HCT116 (cell line): ENCODE measurements around the gene DNMT3A. TPM values are rescaled to one million over a fixed set of nuclear protein-coding genes. Genes with fewer than 3 reads are reported as not detected.

Experiments used
- ATAC-seq: fragments of 200-7000 bp; cut with Tn5 transposase; 2 replicates; pipeline ENCODE4 v1.9.1; 2020; ENCODE audit warnings: mild to moderate bottlenecking, moderate library complexity
- BruUV-seq: library from RNA; stranded (reverse); fragments of 400-500 nt; replicated peaks from 2 replicates; lab custom pipeline; 2021; lab: Mats Ljungman, UMichigan
- CTCF ChIA-PET: fragments of 300-600 bp; sonication (Branson Sonifier 250); formaldehyde crosslinking; loops from one replicate; lab custom pipeline; 2021; ENCODE audit warnings: antibody characterized with exemption; lab: Charles Lee
- POLR2A ChIA-PET: fragments of 300-600, 350-600 bp; sonication (Branson Sonifier 250); formaldehyde crosslinking; loops from one replicate; lab custom pipeline; 2021; ENCODE audit warnings: antibody characterized with exemption; lab: Charles Lee
- RAD21 ChIA-PET, 2 experiments: fragments of 300-600 bp; sonication (Branson Sonifier 250); formaldehyde crosslinking; loops; one replicate each; lab custom pipeline; 2023; ENCODE audit warnings: low total read pairs in 2 of 2; ENCODE audit not compliant: uncharacterized antibody in 2 of 2, unreplicated experiment in 2 of 2, low non-redundant PET in 1 of 2; lab: Charles Lee
- DNase-seq: peaks from one replicate; pipeline ENCODE4 v3.0.0-alpha.2; 2010; ENCODE audit warnings: low read depth, low spot score
- H2AFZ ChIP-seq: fragments of 200-600 bp; shearing (Covaris generic), sonication (generic); 2 replicates; pipeline ENCODE4 v1.6.1; 2017; ENCODE audit warnings: low read depth, mixed run types, mixed read lengths, antibody characterized with exemption, low read length; ENCODE audit not compliant: poor library complexity, severe bottlenecking
- H3K27ac ChIP-seq: 2 replicates; pipeline ENCODE4 v1.5.1; 2012; ENCODE audit warnings: low read depth, low read length
- H3K27me3 ChIP-seq: fragments of 200-600 bp; sonication (generic); 2 replicates; pipeline ENCODE4 v1.6.1; 2016; ENCODE audit warnings: mixed run types, low read length, mixed read lengths; ENCODE audit not compliant: insufficient read depth
- H3K36me3 ChIP-seq, 2 experiments: fragments of 200-500 bp in 1 of 2; fragments of 200-600 bp in 1 of 2; sonication (Bioruptor generic) in 1 of 2; sonication (generic) in 1 of 2; 2 replicates each; pipeline versions ENCODE4 v1.5.1 to v1.6.1; 2014 to 2016; ENCODE audit warnings: low read length in 2 of 2, inconsistent platforms in 1 of 2, mixed read lengths in 1 of 2, mixed run types in 1 of 2; ENCODE audit not compliant: insufficient read depth in 2 of 2, control insufficient read depth in 1 of 2
- H3K4me1 ChIP-seq, 2 experiments: fragments of 200-600 bp in 1 of 2; sonication (generic) in 1 of 2; 2 replicates each; pipeline versions ENCODE4 v1.5.1 to v1.6.1; 2012 to 2017; ENCODE audit warnings: low read length in 2 of 2, inconsistent platforms in 1 of 2, mild to moderate bottlenecking in 1 of 2, mixed read lengths in 1 of 2, mixed run types in 1 of 2, moderate library complexity in 1 of 2; ENCODE audit not compliant: insufficient read depth in 2 of 2, control insufficient read depth in 1 of 2
- H3K4me2 ChIP-seq: fragments of 200-600 bp; sonication (generic); 2 replicates; pipeline ENCODE4 v1.6.1; 2017; ENCODE audit warnings: mixed run types, low read length, mixed read lengths
- H3K4me3 ChIP-seq, 2 experiments: fragments of 200-600 bp in 1 of 2; sonication (generic) in 1 of 2; replicated peaks in 1 of 2; 2 replicates each; pipeline ENCODE4 v1.5.1; 2011 to 2016; ENCODE audit warnings: low read length in 2 of 2, control low read depth in 1 of 2, low read depth in 1 of 2, mild to moderate bottlenecking in 1 of 2, mixed read lengths in 1 of 2, mixed run types in 1 of 2
- H3K79me2 ChIP-seq: fragments of 200-600 bp; sonication (generic); 2 replicates; pipeline ENCODE4 v1.6.1; 2017; ENCODE audit warnings: mild to moderate bottlenecking, mixed run types, low read length, moderate library complexity, mixed read lengths; ENCODE audit not compliant: insufficient read depth
- H3K9ac ChIP-seq: fragments of 200-600 bp; sonication (generic); 2 replicates; pipeline ENCODE4 v1.6.1; 2016; ENCODE audit warnings: low read length, mixed read lengths
- H3K9me2 ChIP-seq: fragments of 200-600 bp; sonication (generic), shearing (Covaris generic); 2 replicates; pipeline ENCODE4 v1.6.1; 2017; ENCODE audit warnings: mixed run types, mild to moderate bottlenecking, moderate library complexity; ENCODE audit not compliant: insufficient read depth
- H3K9me3 ChIP-seq, 2 experiments: fragments of 200-500 bp in 1 of 2; fragments of 200-600 bp in 1 of 2; sonication (Bioruptor generic) in 1 of 2; sonication (generic) in 1 of 2; 2 replicates each; pipeline ENCODE4 v1.6.1; 2014 to 2017; ENCODE audit warnings: low read length in 2 of 2, mixed read lengths in 2 of 2, inconsistent platforms in 1 of 2, low read depth in 1 of 2, mild to moderate bottlenecking in 1 of 2, mixed run types in 1 of 2, moderate library complexity in 1 of 2; ENCODE audit not compliant: control insufficient read depth in 1 of 2, insufficient read depth in 1 of 2
- H4K20me1 ChIP-seq: fragments of 200-600 bp; sonication (generic), shearing (Covaris generic); 2 replicates; pipeline ENCODE4 v1.6.1; 2017; ENCODE audit warnings: mixed run types, mild to moderate bottlenecking, moderate library complexity; ENCODE audit not compliant: insufficient read depth
- CBX3 ChIP-seq: IDR thresholded peaks from 2 replicates; pipeline ENCODE4 v1.6.1; 2012; ENCODE audit warnings: low read depth
- CEBPB ChIP-seq: IDR thresholded peaks from 2 replicates; pipeline ENCODE4 v1.6.1; 2012; ENCODE audit warnings: low read depth
- EGR1 ChIP-seq: IDR thresholded peaks from 2 replicates; pipeline ENCODE4 v1.6.1; 2012; ENCODE audit warnings: low read depth
- EZH2 ChIP-seq: fragments of 200-600 bp; sonication (generic); IDR thresholded peaks from 2 replicates; pipeline ENCODE4 v1.6.1; 2017; ENCODE audit warnings: antibody characterized with exemption, mixed run types
- EZH2phosphoT487 ChIP-seq: fragments of 200-600 bp; IDR thresholded peaks from 2 replicates; pipeline ENCODE4 v1.6.1; 2018; ENCODE audit warnings: antibody characterized with exemption, borderline replicate concordance
- FOSL1 ChIP-seq: IDR thresholded peaks from 2 replicates; pipeline ENCODE4 v1.6.1; 2012; ENCODE audit warnings: low read depth
- JUND ChIP-seq: IDR thresholded peaks from 2 replicates; pipeline ENCODE4 v1.6.1; 2012
- POLR2AphosphoS5 ChIP-seq: IDR thresholded peaks from 2 replicates; pipeline ENCODE4 v1.6.1; 2011; ENCODE audit warnings: mild to moderate bottlenecking, low read depth, low read length, moderate library complexity
- RAD21 ChIP-seq: IDR thresholded peaks from 2 replicates; pipeline ENCODE4 v1.6.1; 2012; ENCODE audit warnings: low read depth, mild to moderate bottlenecking
- SIN3A ChIP-seq: IDR thresholded peaks from 2 replicates; pipeline ENCODE4 v1.6.1; 2012; ENCODE audit warnings: low read depth
- SP1 ChIP-seq: IDR thresholded peaks from 2 replicates; pipeline ENCODE4 v1.6.1; 2012; ENCODE audit warnings: low read depth
- SRF ChIP-seq: IDR thresholded peaks from 2 replicates; pipeline ENCODE4 v1.6.1; 2012; ENCODE audit warnings: low read depth
- TCF7L2 ChIP-seq: IDR thresholded peaks from 2 replicates; pipeline ENCODE4 v1.7.0; 2011; ENCODE audit warnings: borderline replicate concordance, inconsistent platforms; ENCODE audit not compliant: insufficient read depth, insufficient read length; ENCODE audit errors: extremely low read depth
- ZFX ChIP-seq: fragments of 450-650 bp; IDR thresholded peaks from 2 replicates; pipeline ENCODE4 v1.6.1; 2017
- ZNF274 ChIP-seq: fragments of 200-500 bp; sonication (Bioruptor generic); IDR thresholded peaks from 2 replicates; pipeline ENCODE4 v1.6.1; 2014; ENCODE audit warnings: mild to moderate bottlenecking, low read depth, low read length, inconsistent platforms
- intact Hi-C: fragments of 100-400 bp; cut with micrococcal nuclease; formaldehyde crosslinking; loops from 2 replicates; pipeline ENCODE4 v1.10.0; 2022
- total RNA-seq: library from RNA; stranded (reverse); gene quantifications from one replicate; pipeline ENCODE4 v1.2.1, GENCODE V29; 2021; ENCODE audit not compliant: unreplicated experiment
- TF ChIP-seq, protein P1 (sequence below): IDR thresholded peaks from 2 replicates; pipeline ENCODE4 v1.6.1; 2011; ENCODE audit warnings: mild to moderate bottlenecking, low read length, moderate library complexity; ENCODE audit not compliant: insufficient replicate concordance; ENCODE audit errors: extremely low read depth

The DNMT3A gene
- total RNA-seq, 1 experiment from 2014 or later = 14.3 TPM

DNA sequence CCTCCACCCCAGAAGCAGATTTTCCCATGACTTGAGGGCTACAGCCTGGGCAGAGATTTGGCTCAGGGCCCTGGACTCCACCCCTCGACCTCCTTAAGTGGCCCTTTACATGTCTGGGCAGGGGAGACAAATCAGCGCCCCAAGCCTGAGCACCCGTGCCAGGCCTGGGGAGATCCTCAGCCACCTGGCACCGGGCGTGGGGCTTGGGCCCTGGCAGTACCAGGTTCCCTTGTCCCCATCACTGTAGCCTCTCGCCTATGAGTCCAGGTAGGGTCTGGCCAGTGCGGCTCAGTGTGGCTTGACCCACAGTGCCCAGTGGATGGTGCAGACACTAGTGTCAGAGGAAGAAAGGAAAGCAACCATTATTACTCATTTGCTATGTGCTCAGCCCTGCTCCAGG, 22.0 kb upstream of the DNMT3A start:
- TF ChIP-seq RAD21 (no peak), CEBPB (no peak), ZNF274 (no peak), ZFX (no peak), TCF7L2 (no peak), EGR1 (no peak), JUND (no peak), POLR2AphosphoS5 (no peak), SP1 (no peak), EZH2 (no peak), SIN3A (no peak), EZH2phosphoT487 (no peak), SRF (no peak), CBX3 (no peak), FOSL1 (no peak)
- TF ChIP-seq, protein P1, sequence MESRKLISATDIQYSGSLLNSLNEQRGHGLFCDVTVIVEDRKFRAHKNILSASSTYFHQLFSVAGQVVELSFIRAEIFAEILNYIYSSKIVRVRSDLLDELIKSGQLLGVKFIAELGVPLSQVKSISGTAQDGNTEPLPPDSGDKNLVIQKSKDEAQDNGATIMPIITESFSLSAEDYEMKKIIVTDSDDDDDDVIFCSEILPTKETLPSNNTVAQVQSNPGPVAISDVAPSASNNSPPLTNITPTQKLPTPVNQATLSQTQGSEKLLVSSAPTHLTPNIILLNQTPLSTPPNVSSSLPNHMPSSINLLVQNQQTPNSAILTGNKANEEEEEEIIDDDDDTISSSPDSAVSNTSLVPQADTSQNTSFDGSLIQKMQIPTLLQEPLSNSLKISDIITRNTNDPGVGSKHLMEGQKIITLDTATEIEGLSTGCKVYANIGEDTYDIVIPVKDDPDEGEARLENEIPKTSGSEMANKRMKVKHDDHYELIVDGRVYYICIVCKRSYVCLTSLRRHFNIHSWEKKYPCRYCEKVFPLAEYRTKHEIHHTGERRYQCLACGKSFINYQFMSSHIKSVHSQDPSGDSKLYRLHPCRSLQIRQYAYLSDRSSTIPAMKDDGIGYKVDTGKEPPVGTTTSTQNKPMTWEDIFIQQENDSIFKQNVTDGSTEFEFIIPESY = no peak
- Histone ChIP-seq H3K4me3 (no peak overlapping the region), H4K20me1 (no peaks in the 10 kb centered on the region), H3K79me2 (no peaks in the 10 kb centered on the region), H3K36me3 (no peaks in the 10 kb centered on the region), H3K4me2 (no peak overlapping the region), H3K9me2 (no peaks in the 10 kb centered on the region), H3K27me3 (no peaks in the 10 kb centered on the region), H3K9ac (no peak overlapping the region), H3K9me3 (no peaks in the 10 kb centered on the region), H2AFZ (no peak overlapping the region), H3K4me1 (peaks cover 0 to 14% of the 10 kb centered on the region in 2 experiments; a peak in 2 of 4 replicates), H3K27ac (no peak overlapping the region)
- DNase-seq (no peak), ATAC-seq (no peak)
- POLR2A ChIA-PET = no interaction called here
- RAD21 ChIA-PET = no interaction called here
- intact Hi-C loops = no loop called here
- CTCF ChIA-PET = interaction anchor here (0.6 kb wide), 1 partner anchor 126 kb away, joined by 3 read pairs; no protein-coding TSS in a partner anchor
- BruUV-seq = no TSS peak
